Endothelial cell of umbilical vein (primary cell): ENCODE measurements around the gene HYOU1. TPM values are rescaled to one million over a fixed set of nuclear protein-coding genes. Genes with fewer than 3 reads are reported as not detected.

ENCODE experiments used
- BruUV-seq: library from RNA; stranded (reverse); fragments of 400-500 nt; replicated peaks from 2 replicates; lab custom pipeline; 2021; lab: Mats Ljungman, UMichigan
- CTCF ChIA-PET: fragments of 300-600, 350-600 bp; sonication (Branson Sonifier 250); formaldehyde crosslinking; loops from one replicate; lab custom pipeline; 2021; ENCODE audit warnings: antibody characterized with exemption, inconsistent platforms; lab: Charles Lee
- POLR2A ChIA-PET: fragments of 300-600, 350-600 bp; sonication (Branson Sonifier 250); formaldehyde crosslinking; loops from one replicate; lab custom pipeline; 2021; ENCODE audit warnings: antibody characterized with exemption, inconsistent platforms; lab: Charles Lee
- DNase-seq: peaks from one replicate; pipeline ENCODE4 v3.0.0-alpha.2; 2011; ENCODE audit warnings: low read depth, low spot score
- FAIRE-seq: peaks from 2 replicates; lab custom pipeline; 2011; peaks lifted over from hg19 to GRCh38; lab: Jason Lieb, UNC
- H2AFZ ChIP-seq: 2 replicates; pipeline ENCODE4 v1.6.0; 2012; ENCODE audit warnings: low read depth, low read length, control low read depth, inconsistent platforms
- H3K27ac ChIP-seq: 2 replicates; pipeline ENCODE4 v1.5.1; 2011; ENCODE audit warnings: low read depth, mild to moderate bottlenecking, control low read depth, low read length, moderate library complexity; ENCODE audit not compliant: insufficient read depth
- H3K27me3 ChIP-seq, 2 experiments: 2 replicates each; pipeline versions ENCODE4 v1.6.0 to v1.6.1; 2011; ENCODE audit warnings: low read length in 2 of 2, mixed read lengths in 1 of 2; ENCODE audit not compliant: control insufficient read depth in 2 of 2, insufficient read depth in 2 of 2
- H3K36me3 ChIP-seq, 2 experiments: 2 replicates in 1 of 2; 3 replicates in 1 of 2; pipeline ENCODE4 v1.5.1; 2011; ENCODE audit warnings: low read length in 2 of 2, mild to moderate bottlenecking in 1 of 2, moderate library complexity in 1 of 2; ENCODE audit not compliant: control insufficient read depth in 2 of 2, insufficient read depth in 2 of 2; ENCODE audit errors: extremely low read depth in 1 of 2
- H3K4me1 ChIP-seq: 3 replicates; pipeline ENCODE4 v1.5.1; 2011; ENCODE audit warnings: mild to moderate bottlenecking, low read length; ENCODE audit not compliant: control insufficient read depth, insufficient read depth; ENCODE audit errors: extremely low read depth
- H3K4me2 ChIP-seq: 2 replicates; pipeline ENCODE4 v1.6.1; 2011; ENCODE audit warnings: low read length, control low read depth, mixed read lengths; ENCODE audit not compliant: insufficient read depth
- H3K4me3 ChIP-seq, 3 experiments: fragments of 200-600 bp in 1 of 3; sonication (generic), shearing (Covaris generic) in 1 of 3; replicated peaks in 1 of 3; 2 replicates each; pipeline ENCODE4 v1.5.1; 2011 to 2016; ENCODE audit warnings: control low read depth in 3 of 3, low read length in 3 of 3, mild to moderate bottlenecking in 2 of 3, inconsistent platforms in 1 of 3, low read depth in 1 of 3, moderate library complexity in 1 of 3; ENCODE audit not compliant: insufficient read depth in 1 of 3
- H3K79me2 ChIP-seq: 2 replicates; pipeline ENCODE4 v1.6.0; 2012; ENCODE audit warnings: low read length, inconsistent platforms; ENCODE audit not compliant: control insufficient read depth, insufficient read depth
- H3K9ac ChIP-seq: replicated peaks from 2 replicates; pipeline ENCODE3; 2011; ENCODE audit warnings: low read length, control low read depth; ENCODE audit not compliant: insufficient read depth; ENCODE audit errors: extremely low read depth
- H3K9me1 ChIP-seq: replicated peaks from 3 replicates; pipeline ENCODE4 v1.6.0; 2011; ENCODE audit warnings: mild to moderate bottlenecking, low read length; ENCODE audit not compliant: control insufficient read depth, insufficient read depth; ENCODE audit errors: extremely low read depth
- H3K9me3 ChIP-seq: replicated peaks from 2 replicates; pipeline ENCODE4 v1.5.1; 2012; ENCODE audit warnings: low read length, inconsistent platforms; ENCODE audit not compliant: control insufficient read depth, insufficient read depth
- H4K20me1 ChIP-seq: replicated peaks from 2 replicates; pipeline ENCODE3; 2011; ENCODE audit warnings: mild to moderate bottlenecking, low read length; ENCODE audit not compliant: control insufficient read depth, insufficient read depth; ENCODE audit errors: extremely low read depth
- CTCF ChIP-seq, 2 donors: IDR thresholded peaks; 1 replicate in 1 of 2; 2 replicates in 1 of 2; pipeline ENCODE4 v1.5.1; 2011; ENCODE audit warnings: low read length in 2 of 2, mild to moderate bottlenecking in 2 of 2, moderate library complexity in 2 of 2, control low read depth in 1 of 2, inconsistent platforms in 1 of 2, low read depth in 1 of 2; ENCODE audit not compliant: insufficient read depth in 1 of 2; ENCODE audit errors: extremely low read depth in 1 of 2
- EZH2 ChIP-seq: IDR thresholded peaks from 2 replicates; pipeline ENCODE4 v1.6.1; 2012; ENCODE audit warnings: borderline replicate concordance, low read depth, mild to moderate bottlenecking, moderate library complexity, low read length, inconsistent platforms; ENCODE audit not compliant: severe bottlenecking
- FOS ChIP-seq: IDR thresholded peaks from 2 replicates; pipeline ENCODE4 v1.6.1; 2011; ENCODE audit warnings: mild to moderate bottlenecking, low read length, moderate library complexity, borderline replicate concordance; ENCODE audit not compliant: insufficient read depth
- GATA2 ChIP-seq: IDR thresholded peaks from 2 replicates; pipeline ENCODE4 v1.7.0; 2011; ENCODE audit warnings: low read depth, mild to moderate bottlenecking, moderate library complexity, mixed read lengths, low read length; ENCODE audit not compliant: insufficient read length, insufficient read depth
- JUN ChIP-seq: IDR thresholded peaks from 2 replicates; pipeline ENCODE4 v1.6.1; 2011; ENCODE audit warnings: borderline replicate concordance, low read depth; ENCODE audit not compliant: insufficient read length, insufficient read depth
- MAX ChIP-seq: IDR thresholded peaks from 2 replicates; pipeline ENCODE4 v1.6.1; 2011; ENCODE audit not compliant: insufficient read depth, insufficient read length
- MYC ChIP-seq: IDR thresholded peaks from one replicate; pipeline ENCODE4 v1.6.1; 2011; ENCODE audit warnings: mild to moderate bottlenecking, low read depth, low read length
- POLR2A ChIP-seq: IDR thresholded peaks from 2 replicates; pipeline ENCODE4 v1.6.1; 2012; ENCODE audit warnings: low read depth, mild to moderate bottlenecking, control low read depth, low read length
- POLR2AphosphoS5 ChIP-seq: IDR thresholded peaks from 2 replicates; pipeline ENCODE4 v1.6.1; 2012; ENCODE audit warnings: low read depth, mild to moderate bottlenecking, control low read depth, low read length, moderate library complexity; ENCODE audit not compliant: insufficient read depth
- dilution Hi-C: fragments of 300-500 bp; cut with MboI; formaldehyde crosslinking; loops from one replicate; pipeline ENCODE4 v1.15.0; 2019; ENCODE audit warnings: low sequenced_read_pairs; ENCODE audit not compliant: extremely low pct_ligation_motif_present
- intact Hi-C: fragments of 100-400 bp; cut with micrococcal nuclease; formaldehyde crosslinking; loops from one replicate; pipeline ENCODE4 v1.10.0; 2022
- polyA plus RNA-seq, 4 experiments: library from polyadenylated mRNA; depleted of rRNA in 3 of 4; stranded (reverse) in 3 of 4; unstranded in 1 of 4; fragments of >200 nt; gene quantifications; 2 replicates each; pipeline versions ENCODE4 v1.2.1 to v1.2.3, GENCODE V29; 2011 to 2012; ENCODE audit warnings: missing spikeins in 1 of 4
- total RNA-seq: library from RNA; stranded (reverse); gene quantifications from 2 replicates; pipeline ENCODE4 v1.2.3, GENCODE V29; 2021

Gene HYOU1
- total and polyA plus RNA-seq, 2 donors (not counting 3 experiments of a cell fraction or from before 2014, with no cell fraction given) = 302 to 318 TPM

GRCh38 chr11:119078675-119079420, 21.8 kb upstream of the HYOU1 start:
- no peak overlapping the region for H3K4me2 ChIP-seq
- H3K36me3 ChIP-seq = peaks cover 10 to 42% of the 10 kb centered on the region in 2 experiments
- TF ChIP-seq POLR2A (no peak), POLR2AphosphoS5 (no peak), JUN (no peak), GATA2 (no peak), CTCF (IDR thresholded peaks at IDR 0.05; ENCODE audit: extremely low read depth in 1 of 2, insufficient read depth in 1 of 2, low read depth in 1 of 2, low read length in 2 of 2) (no peak), EZH2 (no peak), MAX (no peak), MYC (no peak), FOS (no peak)
- BruUV-seq = no TSS peak
- no peak for FAIRE-seq
- H2AFZ ChIP-seq = no peak overlapping the region
- H3K9ac ChIP-seq = no peak overlapping the region
- H3K9me3 ChIP-seq = no peaks in the 10 kb centered on the region
- dilution Hi-C loops = no loop called here
- H3K27me3 ChIP-seq = no peaks in the 10 kb centered on the region
- no peak for DNase-seq
- no peaks in the 10 kb centered on the region for H3K79me2 ChIP-seq
- H4K20me1 ChIP-seq = no peaks in the 10 kb centered on the region
- intact Hi-C loops = no loop called here
- no peak overlapping the region for H3K4me3 ChIP-seq
- H3K27ac ChIP-seq = no peak overlapping the region
- ChIA-PET POLR2A (no interaction called here), CTCF (interaction anchor here (1.8 kb wide), 1 partner anchor 11 kb away, joined by 6 read pairs; the partner anchor contains the start of gene VPS11)
- no peaks in the 10 kb centered on the region for H3K9me1 ChIP-seq
- no peaks in the 10 kb centered on the region for H3K4me1 ChIP-seq
